Iris pigment epithelial cell (primary cell): Measurements from ENCODE around the gene CEP112.

Experiments used
- DNase-seq: peaks from one replicate; pipeline ENCODE4 v3.0.0-alpha.2; 2011; ENCODE audit warnings: low read depth

Gene CEP112

DNA sequence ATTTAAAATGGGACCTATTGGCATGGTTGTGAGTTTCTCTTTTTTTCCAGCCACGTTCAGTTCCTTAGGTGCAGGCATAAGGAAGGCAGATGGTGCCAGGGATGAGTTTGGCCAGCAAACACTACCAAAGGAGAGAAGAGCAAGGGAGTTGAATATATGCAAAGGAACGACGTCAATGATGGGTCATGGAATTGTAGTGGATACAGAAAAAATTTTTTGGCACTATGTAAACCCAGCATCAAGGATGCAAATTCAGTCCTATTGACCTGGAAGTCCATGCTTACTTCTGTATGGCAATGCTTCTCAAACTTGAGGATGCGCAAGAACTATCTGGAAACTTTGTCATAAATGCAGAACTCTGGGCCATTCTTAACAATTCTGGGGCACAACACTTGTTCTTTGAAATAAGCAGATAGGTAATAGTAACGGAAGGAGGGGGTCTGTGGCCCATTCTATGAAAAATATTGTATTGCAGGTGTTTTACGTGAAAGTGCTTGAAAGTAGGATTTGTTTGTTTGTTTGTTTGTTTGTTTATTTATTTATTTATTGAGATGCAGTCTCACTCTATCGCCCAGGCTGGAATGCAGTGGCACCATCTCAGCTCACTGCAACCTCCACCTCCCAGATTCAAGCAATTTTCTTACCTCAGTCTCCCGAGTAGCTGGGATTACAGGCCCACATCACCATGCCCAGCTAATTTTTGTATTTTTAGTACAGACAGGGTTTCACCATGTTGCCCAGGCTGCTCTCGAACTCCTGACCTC is 19.3 kb upstream of the CEP112 start:
- no peak for DNase-seq

DNA sequence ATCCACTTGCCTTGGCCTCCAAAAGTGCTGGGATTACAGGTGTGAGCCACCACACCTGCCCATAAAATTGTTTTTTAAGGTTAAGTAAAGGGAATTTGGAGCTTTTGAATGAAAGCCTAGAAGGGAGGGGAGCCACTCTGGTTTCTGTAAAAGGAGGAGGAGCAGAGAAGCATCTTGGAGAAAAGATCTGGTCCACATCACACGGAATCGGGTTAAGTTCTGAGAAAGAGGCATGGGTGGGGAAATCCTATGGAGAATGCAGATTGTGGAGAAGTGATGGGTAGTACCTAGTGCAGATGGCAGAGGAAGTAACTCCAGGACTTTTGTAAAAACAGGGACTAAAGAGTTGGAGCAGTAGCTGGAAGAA is 18.3 kb upstream of the CEP112 start:
- DNase-seq, result no peak

DNA sequence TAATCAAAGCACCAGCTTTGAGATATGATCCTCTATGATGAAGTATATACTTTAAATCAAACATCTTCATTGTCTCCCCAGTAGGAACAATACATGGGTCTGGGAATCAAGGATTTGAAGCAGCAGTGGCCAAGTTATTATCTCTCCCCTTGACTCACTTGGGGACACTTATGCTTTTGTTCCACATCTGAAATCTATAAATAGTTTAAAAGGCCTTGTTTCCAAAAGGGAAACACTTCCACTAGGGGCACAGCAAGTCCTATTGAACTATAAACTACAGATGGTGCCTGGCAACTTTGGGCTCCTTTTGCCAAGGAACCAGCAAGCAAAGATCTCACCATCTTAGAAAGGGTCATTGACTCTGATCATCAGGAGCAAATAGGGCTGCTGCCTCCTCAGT is 16.0 kb upstream of the CEP112 start:
- DNase-seq, result no peak

DNA sequence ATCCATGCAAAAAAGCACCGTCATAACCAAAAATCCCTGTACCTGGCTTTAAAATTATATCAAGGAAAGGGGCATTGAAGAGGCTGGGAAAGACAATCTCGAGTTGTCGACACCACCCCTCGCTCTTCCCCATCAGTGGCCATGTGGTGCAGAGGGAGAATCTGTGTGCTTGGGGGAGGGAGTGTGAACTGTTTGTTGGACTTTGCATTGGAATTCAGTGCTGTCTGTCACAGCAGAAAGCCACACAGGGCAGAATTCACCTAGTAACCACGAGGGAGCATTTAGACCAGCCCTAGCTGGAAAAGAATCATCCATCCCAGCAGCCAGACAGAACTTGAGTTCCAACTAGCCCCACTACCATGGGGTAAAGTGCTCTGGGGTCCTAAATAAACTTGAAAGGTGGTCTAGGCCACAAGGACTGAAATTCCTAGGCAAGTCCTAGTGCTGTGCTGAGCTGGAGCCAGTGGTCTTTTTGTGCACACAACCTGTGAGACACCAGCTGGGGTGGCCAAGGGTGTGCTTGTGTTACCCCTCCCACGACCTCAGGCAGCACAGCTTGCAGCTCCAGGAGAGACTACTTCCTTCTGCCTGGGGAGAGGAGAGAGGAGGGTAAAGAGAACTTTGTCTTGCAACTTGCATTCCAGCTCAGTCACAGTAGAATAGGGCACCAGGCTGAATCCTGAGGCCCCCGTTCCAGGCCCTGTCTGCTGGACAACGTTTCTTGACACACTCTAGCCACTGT is 11.5 kb upstream of the CEP112 start:
- DNase-seq, result no peak

DNA sequence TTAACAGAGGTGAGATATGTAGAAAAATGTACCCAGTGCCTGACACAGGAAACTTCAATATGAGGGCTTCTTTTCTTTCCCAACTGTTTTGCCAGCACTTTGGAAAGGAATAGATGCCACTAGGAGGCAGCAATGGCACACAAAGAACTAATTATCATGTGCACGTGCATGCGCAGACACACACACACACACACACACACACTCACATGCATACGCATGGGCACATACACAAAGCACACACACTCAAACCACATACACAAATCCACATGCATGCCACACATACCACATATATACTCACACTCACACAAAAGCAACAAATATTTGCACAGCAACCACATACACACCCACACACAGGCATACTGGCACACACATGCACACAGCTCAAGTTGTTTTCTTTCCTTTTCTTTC is 8.8 kb upstream of the CEP112 start:
- peak; percentile 81 for DNase-seq

DNA sequence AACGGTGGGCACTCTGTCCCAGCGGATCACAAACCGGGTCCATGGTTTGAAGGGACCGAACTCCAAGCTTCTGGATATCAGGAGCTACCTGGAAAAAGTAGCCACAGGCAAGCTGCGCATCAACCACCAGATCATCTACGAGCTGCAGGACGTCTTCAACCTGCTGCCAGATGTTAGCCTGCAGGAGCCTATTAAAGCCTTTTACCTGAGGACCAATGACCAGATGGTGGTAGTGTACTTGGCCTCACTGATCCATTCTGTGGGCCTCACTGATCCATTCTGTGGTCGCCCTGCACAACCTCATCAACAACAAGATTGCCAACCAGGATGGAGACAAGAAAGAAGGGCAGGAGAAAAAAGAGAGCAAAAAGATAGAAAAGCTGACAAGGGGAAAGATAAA is 6.3 kb upstream of the CEP112 start:
- no peak for DNase-seq

DNA sequence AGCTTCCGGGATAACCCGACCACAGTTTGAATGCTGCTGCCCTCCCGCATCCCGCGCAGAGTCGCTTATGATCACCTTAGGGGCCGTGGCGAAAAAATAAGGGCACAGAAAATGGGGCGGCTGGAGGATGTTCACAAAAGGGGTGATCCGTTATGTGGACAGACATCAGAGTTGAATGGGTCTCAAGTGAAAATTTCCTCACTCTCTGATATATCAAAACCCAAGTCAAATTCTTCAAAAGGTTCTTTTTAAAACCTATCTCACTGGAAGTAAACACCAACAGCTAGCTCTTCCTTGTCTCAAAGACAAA is 400 bp upstream of the CEP112 start:
- DNase-seq, result no peak

DNA sequence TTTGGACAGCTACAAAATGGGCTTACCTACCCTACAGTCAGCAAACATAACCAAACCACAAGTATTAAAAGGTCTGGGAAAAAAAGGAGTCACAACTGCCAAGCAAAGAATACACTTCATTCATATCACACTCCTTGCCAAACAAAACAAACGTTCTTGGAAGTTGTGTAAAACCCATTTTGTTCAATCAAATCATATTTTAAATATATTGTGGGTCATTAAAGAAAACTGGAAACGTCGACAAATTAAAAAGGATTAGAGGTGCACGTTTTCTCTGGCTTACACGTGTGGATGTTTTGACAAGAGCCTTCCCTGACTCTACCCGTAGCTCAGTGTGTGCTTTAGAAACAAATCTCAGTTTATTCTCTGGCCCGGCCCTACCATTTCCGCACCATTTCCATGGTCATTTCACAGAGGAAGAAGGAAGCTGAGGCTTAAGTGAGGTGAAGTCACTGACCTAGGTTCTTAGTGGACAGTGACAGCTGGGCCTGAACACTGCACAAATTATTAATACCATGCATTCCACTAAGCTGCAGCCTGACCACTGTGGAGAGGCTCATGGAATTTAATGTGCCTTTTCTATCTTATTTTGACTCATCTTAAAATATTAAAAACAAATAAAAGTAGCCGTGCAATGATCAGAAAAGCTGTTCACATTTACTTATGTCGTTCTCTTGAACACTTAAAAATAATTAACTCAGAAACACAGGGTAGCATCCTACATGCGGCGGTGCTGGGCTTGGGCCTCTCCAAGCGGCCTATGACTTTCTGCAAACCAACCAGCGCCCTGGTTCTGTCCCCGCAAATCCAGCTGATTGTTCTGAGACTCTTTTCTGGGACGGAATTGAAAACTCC is 968 bp downstream of the CEP112 start:
- DNase-seq, result peak; percentile 82

DNA sequence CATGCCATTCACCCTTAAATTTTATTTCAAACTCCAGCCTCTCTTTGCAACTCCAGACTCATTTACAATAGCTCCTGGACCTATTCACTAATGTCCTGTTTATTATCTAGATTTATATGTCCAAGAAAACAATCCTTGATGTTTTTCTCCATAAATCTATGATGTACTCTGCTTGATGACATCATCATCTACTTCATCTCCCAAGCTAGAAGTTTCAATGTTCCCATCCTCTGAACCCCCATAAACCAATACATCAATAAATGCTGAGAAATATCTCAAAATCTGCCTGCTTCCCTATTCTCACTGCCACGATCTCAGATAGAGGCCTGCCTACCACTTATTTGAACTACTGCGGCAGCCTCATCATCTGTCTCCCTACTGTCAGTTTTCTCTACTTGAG is 4.2 kb downstream of the CEP112 start:
- no peak for DNase-seq

DNA sequence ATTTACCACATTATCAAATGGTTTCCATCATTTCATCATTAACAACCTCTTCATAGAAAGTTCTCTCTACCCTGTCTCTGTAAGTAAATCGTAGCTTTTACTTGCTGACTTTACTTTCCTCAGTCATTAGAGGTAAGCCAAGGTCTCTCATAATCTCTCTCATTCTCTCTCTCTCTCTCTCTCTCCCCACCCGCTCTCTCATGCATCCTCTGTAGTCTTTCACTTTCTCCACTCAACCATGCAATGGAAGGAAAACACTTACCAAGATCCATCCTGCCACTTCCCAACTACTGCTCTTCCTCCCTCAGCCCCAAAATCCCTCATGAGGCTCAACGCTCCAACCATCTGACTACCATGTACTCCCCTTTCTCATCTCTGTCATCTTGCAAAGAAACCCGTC is 6.1 kb downstream of the CEP112 start:
- no peak for DNase-seq

DNA sequence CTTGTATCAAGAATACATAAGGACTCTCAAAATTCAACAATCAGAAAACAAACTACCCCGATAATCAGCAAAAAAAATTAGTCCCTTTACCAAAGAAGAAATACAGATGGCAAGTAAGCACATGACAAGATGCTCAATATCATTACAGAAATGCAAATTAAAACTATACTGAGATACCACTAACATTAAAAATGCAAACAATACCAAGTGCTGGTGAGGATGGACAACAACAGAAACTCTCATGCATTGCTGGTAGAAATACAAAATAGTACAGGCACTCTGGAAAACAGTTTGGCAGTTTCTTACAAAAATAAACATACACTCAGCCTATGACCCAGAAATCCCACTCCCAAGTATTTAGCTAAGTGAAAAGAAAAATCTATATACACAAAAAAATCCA is 7.5 kb downstream of the CEP112 start:
- no peak for DNase-seq

DNA sequence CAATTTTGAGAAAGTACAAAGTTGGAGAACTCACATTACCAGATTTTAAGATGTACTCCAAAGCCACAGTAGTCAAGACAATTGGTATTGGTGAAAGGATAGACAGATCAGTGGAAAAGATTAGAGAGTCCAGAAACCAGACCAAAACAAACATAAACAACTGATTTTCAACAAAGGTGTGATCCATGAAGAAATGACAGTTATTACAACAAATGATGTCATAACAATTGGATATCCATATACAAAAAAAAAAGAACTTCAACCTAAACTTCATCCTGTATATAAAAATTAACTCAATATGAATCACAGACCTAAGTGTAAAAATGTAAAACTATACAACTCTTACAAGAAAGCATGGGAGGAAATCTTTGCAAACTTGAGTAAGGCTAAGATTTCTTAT is 8.4 kb downstream of the CEP112 start:
- no peak for DNase-seq

DNA sequence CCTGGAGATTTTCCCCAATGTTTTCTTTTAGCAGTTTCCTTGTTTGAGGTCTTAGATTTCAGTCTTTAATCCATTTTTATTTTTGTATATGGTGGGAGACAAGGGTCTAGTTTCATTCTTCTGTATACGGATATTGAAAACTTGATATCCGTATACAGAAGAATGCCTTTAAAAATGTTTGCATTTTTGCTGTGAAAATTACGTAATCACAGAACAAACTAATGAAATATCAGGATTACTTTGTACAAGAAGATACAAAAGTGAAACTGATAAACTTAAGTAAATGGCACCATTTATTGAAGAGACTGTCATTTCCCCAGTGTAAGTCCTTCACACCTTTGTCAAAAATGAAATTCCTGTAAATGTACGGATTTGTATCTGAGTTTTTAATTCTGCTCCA is 13.3 kb downstream of the CEP112 start:
- no peak for DNase-seq

DNA sequence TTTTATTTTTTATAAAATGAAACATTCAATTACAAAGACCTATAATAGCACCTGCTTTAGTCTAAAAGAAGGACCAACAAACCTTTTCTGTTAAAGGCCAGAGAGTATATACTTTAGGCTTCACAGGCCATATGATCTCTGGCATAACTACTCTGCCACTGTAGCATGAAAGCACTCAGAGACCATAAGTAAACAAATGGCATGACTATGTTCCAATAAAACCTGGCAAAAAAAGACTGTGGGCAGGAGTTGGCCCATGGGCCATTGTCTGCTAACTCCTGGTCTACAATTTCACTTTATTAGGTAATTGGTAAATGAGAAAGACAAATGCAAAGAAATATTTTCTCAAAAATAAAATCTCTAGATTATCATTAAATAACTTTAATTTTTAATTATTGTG is 14.9 kb downstream of the CEP112 start:
- no peak for DNase-seq

DNA sequence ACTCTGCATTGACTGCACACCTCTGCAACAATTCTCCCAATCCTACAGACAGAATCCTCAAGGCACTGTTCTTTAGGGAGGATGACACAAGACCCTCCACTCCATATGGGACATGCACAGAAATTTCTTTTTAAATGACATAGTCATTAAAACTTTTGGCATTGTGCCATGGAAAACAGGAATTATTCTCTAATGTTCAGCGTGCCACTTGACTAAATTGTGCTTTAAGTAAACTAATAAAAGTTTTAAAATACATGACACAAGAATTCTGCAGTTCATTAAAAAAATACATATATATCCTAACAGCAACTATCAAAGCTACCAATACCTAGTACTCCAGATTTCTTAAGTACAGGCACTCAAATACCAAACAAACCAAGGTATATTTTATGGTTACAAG is 16.0 kb downstream of the CEP112 start:
- DNase-seq, result no peak

DNA sequence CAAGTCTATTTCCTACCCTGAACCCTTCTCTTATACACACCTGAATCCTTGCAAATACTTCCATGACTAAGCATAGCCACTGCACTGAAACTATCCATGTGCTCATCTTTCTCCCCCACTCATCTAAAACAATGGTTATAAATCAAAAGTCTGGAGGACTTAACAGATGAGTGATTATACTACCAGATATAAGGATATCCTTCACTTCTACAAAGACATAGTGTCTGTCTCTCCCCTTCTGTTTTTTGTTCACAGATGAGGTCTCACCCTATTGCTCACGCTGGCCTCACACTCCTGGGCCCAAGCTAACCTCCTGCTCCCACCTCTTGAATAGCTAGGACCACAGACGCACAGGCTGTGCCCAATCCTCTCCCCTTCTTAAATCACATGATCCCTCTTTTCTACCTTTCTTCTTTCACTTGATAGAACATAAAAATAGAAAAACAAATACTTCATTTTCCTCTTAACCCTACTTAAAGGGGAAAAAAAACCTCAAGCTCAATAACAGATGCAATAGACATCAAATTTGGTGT is 19.2 kb downstream of the CEP112 start:
- DNase-seq, result no peak

DNA sequence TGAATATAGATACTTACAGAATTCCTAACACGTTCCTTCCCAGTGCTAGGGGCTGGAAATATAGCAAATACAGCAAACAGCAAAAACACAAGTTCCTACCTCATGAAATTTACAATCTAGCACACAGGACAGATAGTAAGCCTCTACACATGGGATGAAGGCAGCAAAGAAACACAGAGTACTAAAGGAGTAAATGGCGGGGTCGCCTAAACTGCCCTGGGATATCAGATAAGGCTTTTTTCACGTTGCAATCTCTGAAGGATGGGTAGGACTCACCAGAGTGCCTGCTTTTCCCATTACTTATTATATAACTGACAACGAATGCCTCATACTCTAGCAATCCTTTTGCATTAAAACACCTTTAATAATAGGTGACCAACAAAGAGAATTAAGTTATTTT is 19.8 kb downstream of the CEP112 start:
- no peak for DNase-seq

DNA sequence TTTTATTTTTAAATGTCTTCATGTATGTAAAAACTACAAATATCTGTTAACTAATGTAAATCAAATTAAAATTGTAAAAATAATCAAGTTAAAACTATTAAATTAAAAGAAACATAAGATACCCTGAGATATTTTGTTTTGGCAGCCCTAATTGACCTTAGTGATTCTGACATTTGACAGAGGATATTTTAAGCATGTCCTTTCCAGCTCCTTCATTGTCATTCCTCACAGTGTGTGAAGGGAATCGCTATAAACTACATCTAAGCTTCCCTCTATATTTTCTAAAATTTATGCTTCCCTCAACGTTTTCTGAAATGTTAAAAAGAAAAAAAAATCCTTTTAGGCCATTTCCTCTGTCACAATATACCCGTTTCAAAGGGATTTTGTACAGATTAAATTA is 20.2 kb downstream of the CEP112 start:
- DNase-seq, result no peak

DNA sequence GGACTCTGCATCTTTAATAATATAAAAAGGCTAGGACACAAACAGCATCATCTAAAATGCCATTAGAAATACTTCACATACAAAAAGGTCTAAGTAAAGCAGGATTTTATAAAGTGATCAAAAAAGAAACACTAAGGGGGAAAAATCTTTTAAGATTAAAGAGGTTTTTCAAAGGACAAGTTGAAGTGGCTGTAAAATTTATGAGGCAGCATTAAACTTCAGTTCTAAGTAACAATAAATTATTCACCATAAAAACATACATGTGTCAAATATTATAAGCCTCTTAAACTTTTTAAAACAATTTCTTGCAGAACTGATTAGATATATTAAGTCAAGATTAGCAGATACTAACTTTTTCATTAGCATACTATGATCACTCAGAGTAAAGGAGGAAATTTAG is 20.8 kb downstream of the CEP112 start:
- no peak for DNase-seq

DNA sequence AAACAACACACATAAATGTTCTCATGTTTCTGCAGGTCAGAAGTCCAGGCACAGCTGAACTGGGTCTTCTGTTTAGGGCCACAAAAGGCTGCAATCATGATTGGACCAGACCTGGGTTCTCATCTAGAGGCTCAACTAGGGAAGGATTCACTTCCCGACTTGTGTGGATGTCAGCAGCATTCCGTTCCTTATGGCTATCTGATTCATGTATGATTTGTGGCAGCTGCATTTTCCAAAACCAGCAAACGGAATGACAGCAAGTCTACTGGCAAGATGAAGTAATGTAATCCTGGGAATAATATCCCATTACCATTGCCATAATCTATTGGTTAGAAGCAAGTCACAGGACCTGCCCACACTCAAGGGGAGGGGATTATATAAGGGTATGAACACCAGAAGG is 22.1 kb downstream of the CEP112 start:
- no peak for DNase-seq

DNA sequence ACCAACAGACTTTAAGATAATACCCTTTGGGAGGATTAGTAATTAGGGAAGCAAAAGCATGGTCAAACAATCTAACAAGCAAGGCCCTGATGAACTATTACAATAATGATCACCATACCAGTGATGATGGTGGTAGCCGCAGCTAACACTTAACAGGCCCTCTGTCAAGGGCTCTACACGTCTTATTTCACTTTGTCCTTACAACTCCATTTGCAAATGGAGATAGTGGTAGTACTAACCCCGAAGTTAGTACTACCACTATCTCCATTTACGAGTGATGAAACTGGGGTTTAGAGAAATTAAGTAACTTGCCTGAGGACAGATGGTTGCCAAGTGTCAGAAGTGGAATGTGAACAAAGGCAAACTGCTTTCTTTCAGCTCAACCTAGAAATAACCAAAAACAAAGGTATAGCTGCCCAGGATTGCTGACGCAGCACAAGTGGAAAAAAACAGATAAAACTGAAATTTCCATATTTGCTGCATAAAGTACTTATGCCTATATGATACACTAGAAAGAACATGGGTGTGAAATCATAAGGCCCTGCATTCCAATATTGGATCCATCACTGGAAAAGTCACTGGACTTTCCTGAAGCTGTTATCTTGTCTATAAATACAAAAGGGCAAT is 24.6 kb downstream of the CEP112 start:
- no peak for DNase-seq

DNA sequence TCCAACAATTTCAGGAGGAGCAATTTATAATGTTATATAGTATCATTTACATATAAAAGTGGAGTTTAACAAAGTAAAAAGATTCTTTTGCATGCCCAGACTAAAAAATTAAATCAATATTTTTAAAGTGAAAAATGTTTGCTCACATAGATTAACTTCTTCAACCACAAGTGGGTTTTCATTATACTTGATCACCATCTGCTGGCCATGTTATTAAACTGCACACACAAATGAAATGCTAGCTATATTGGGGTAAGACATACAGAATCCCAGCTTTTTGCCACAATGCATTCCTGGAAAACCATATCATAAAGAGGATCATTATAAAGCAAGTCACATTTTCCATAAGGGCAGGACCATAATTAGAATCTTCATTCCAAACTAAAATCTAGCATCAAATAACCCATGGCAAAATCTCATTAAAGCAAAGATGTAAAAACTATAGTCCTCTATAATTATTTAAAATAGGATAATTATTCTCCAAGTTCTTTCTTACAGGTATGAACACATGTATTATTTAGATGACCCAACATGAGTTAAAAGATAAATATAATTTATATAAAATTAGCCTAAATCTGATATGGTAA is 26.3 kb downstream of the CEP112 start:
- peak; percentile 62 for DNase-seq
